Body of pancreas (tissue), 4 donors: Measurements from ENCODE around the gene ARHGAP18.

Experiments
- CTCF ChIP-seq, 7 experiments: fragments of 450-650 bp in 4 of 7; fragments of 200-600 bp in 3 of 7; sonication (generic) in 3 of 7; IDR thresholded peaks; one replicate each; pipeline ENCODE4 v1.5.1; 2016 to 2019; ENCODE audit warnings: antibody characterized with exemption in 7 of 7
- POLR2A ChIP-seq, 3 donors: fragments of 450-650 bp; IDR thresholded peaks; one replicate each; pipeline ENCODE4 v1.6.1; 2016; ENCODE audit warnings: antibody characterized with exemption in 3 of 3, mild to moderate bottlenecking in 2 of 3

GRCh38 chr6:129672341-129672682 is 37.7 kb downstream of the ARHGAP18 start:
- TF ChIP-seq CTCF (IDR thresholded peaks at IDR 0.05) (no peak), POLR2A (IDR thresholded peaks at IDR 0.05) (no peak)
